ENCODE measurements around the gene CUTA. TPM values are rescaled to one million over a fixed set of nuclear protein-coding genes. Genes with fewer than 3 reads are reported as not detected.

The CUTA gene
- total and polyA plus RNA-seq, 2 experiments from 2014 or later = 207 to 421 TPM

DNA sequence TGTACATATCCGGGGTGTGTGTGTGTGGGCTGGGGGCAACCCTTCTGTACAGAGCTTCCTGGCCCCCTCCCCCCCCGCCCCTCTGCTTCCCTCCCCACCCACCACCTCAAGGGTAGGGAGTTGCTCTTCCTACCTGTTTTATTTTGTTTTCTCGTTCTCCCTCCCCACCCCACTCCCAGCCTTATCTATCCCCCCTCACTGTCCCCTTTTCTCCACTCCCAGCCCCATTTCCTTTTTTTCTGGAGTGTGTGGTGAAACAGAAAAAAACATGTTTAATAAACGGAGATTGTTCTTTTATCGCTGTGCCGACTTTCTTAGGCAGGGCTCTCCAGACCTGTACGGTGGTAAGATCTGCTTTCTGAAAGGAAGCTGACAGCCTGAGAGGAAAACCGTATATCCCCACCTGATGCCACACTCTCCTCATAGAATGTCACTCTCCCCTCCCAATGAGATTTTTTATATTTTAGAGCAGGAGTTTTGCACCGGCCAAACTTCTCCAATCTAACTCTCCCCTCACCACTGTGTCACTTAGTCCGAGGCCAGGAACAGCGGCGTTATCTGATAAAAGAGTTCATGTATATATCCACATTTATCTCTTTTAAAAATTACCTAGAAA, 35.6 kb upstream of the CUTA start:
- peak overlapping the region; percentile 90 for H3K4me2 ChIP-seq
- Mint-ChIP-seq H3K9me3 (peaks cover 7% of the 10 kb centered on the region; the same call in 2 of the 3 replicates), H3K36me3 (ENCODE audit: low read depth) (peaks cover 68% of the 10 kb centered on the region), H3K27me3 (ENCODE audit: insufficient read depth, low read depth, poor library complexity) (peaks cover 23% of the 10 kb centered on the region), H3K4me1 (peaks cover 22% of the 10 kb centered on the region), H3K27ac (peak overlapping the region; percentile 63), H3K4me3 (peak overlapping the region; percentile 97)
- H3F3A ChIP-seq (replicated peaks; ENCODE audit: low read depth) = peaks cover 13% of the 10 kb centered on the region
- peak overlapping the region; percentile 81 for H3K4me3 ChIP-seq
- H2AFZ ChIP-seq = no peak overlapping the region
- no peaks in the 10 kb centered on the region; the same call in 1 of the 2 replicates for H4K20me1 ChIP-seq (replicated peaks; ENCODE audit: insufficient read depth)
- no peak for TF ChIP-seq STAT1 (IDR thresholded peaks at IDR 0.05; ENCODE audit: unreplicated experiment)
- TF ChIP-seq NANOG (IDR thresholded peaks at IDR 0.05; ENCODE audit: borderline replicate concordance) = no peak
- TF ChIP-seq ZNF114 (CRISPR knock-in tag; IDR thresholded peaks at IDR 0.05) = no peak
- TF ChIP-seq, protein P1, sequence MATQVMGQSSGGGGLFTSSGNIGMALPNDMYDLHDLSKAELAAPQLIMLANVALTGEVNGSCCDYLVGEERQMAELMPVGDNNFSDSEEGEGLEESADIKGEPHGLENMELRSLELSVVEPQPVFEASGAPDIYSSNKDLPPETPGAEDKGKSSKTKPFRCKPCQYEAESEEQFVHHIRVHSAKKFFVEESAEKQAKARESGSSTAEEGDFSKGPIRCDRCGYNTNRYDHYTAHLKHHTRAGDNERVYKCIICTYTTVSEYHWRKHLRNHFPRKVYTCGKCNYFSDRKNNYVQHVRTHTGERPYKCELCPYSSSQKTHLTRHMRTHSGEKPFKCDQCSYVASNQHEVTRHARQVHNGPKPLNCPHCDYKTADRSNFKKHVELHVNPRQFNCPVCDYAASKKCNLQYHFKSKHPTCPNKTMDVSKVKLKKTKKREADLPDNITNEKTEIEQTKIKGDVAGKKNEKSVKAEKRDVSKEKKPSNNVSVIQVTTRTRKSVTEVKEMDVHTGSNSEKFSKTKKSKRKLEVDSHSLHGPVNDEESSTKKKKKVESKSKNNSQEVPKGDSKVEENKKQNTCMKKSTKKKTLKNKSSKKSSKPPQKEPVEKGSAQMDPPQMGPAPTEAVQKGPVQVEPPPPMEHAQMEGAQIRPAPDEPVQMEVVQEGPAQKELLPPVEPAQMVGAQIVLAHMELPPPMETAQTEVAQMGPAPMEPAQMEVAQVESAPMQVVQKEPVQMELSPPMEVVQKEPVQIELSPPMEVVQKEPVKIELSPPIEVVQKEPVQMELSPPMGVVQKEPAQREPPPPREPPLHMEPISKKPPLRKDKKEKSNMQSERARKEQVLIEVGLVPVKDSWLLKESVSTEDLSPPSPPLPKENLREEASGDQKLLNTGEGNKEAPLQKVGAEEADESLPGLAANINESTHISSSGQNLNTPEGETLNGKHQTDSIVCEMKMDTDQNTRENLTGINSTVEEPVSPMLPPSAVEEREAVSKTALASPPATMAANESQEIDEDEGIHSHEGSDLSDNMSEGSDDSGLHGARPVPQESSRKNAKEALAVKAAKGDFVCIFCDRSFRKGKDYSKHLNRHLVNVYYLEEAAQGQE (IDR thresholded peaks at IDR 0.05; ENCODE audit: unreplicated experiment) = no peak
- no peak for TF ChIP-seq EZH2phosphoT487 (IDR thresholded peaks at IDR 0.05; ENCODE audit: unreplicated experiment)
- TF ChIP-seq, protein P2, sequence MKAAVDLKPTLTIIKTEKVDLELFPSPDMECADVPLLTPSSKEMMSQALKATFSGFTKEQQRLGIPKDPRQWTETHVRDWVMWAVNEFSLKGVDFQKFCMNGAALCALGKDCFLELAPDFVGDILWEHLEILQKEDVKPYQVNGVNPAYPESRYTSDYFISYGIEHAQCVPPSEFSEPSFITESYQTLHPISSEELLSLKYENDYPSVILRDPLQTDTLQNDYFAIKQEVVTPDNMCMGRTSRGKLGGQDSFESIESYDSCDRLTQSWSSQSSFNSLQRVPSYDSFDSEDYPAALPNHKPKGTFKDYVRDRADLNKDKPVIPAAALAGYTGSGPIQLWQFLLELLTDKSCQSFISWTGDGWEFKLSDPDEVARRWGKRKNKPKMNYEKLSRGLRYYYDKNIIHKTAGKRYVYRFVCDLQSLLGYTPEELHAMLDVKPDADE (IDR thresholded peaks at IDR 0.05) = no peak
- no peak for TF ChIP-seq JUNB (IDR thresholded peaks at IDR 0.05; ENCODE audit: unreplicated experiment)
- TF ChIP-seq EZH2 (IDR thresholded peaks at IDR 0.05; ENCODE audit: low read depth, unreplicated experiment) = no peak
- TF ChIP-seq, protein P3, sequence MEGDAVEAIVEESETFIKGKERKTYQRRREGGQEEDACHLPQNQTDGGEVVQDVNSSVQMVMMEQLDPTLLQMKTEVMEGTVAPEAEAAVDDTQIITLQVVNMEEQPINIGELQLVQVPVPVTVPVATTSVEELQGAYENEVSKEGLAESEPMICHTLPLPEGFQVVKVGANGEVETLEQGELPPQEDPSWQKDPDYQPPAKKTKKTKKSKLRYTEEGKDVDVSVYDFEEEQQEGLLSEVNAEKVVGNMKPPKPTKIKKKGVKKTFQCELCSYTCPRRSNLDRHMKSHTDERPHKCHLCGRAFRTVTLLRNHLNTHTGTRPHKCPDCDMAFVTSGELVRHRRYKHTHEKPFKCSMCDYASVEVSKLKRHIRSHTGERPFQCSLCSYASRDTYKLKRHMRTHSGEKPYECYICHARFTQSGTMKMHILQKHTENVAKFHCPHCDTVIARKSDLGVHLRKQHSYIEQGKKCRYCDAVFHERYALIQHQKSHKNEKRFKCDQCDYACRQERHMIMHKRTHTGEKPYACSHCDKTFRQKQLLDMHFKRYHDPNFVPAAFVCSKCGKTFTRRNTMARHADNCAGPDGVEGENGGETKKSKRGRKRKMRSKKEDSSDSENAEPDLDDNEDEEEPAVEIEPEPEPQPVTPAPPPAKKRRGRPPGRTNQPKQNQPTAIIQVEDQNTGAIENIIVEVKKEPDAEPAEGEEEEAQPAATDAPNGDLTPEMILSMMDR (conservative IDR thresholded peaks at IDR 0.05; ENCODE audit: low read depth in 2 of 2) = no peak
- TF ChIP-seq, protein P4, sequence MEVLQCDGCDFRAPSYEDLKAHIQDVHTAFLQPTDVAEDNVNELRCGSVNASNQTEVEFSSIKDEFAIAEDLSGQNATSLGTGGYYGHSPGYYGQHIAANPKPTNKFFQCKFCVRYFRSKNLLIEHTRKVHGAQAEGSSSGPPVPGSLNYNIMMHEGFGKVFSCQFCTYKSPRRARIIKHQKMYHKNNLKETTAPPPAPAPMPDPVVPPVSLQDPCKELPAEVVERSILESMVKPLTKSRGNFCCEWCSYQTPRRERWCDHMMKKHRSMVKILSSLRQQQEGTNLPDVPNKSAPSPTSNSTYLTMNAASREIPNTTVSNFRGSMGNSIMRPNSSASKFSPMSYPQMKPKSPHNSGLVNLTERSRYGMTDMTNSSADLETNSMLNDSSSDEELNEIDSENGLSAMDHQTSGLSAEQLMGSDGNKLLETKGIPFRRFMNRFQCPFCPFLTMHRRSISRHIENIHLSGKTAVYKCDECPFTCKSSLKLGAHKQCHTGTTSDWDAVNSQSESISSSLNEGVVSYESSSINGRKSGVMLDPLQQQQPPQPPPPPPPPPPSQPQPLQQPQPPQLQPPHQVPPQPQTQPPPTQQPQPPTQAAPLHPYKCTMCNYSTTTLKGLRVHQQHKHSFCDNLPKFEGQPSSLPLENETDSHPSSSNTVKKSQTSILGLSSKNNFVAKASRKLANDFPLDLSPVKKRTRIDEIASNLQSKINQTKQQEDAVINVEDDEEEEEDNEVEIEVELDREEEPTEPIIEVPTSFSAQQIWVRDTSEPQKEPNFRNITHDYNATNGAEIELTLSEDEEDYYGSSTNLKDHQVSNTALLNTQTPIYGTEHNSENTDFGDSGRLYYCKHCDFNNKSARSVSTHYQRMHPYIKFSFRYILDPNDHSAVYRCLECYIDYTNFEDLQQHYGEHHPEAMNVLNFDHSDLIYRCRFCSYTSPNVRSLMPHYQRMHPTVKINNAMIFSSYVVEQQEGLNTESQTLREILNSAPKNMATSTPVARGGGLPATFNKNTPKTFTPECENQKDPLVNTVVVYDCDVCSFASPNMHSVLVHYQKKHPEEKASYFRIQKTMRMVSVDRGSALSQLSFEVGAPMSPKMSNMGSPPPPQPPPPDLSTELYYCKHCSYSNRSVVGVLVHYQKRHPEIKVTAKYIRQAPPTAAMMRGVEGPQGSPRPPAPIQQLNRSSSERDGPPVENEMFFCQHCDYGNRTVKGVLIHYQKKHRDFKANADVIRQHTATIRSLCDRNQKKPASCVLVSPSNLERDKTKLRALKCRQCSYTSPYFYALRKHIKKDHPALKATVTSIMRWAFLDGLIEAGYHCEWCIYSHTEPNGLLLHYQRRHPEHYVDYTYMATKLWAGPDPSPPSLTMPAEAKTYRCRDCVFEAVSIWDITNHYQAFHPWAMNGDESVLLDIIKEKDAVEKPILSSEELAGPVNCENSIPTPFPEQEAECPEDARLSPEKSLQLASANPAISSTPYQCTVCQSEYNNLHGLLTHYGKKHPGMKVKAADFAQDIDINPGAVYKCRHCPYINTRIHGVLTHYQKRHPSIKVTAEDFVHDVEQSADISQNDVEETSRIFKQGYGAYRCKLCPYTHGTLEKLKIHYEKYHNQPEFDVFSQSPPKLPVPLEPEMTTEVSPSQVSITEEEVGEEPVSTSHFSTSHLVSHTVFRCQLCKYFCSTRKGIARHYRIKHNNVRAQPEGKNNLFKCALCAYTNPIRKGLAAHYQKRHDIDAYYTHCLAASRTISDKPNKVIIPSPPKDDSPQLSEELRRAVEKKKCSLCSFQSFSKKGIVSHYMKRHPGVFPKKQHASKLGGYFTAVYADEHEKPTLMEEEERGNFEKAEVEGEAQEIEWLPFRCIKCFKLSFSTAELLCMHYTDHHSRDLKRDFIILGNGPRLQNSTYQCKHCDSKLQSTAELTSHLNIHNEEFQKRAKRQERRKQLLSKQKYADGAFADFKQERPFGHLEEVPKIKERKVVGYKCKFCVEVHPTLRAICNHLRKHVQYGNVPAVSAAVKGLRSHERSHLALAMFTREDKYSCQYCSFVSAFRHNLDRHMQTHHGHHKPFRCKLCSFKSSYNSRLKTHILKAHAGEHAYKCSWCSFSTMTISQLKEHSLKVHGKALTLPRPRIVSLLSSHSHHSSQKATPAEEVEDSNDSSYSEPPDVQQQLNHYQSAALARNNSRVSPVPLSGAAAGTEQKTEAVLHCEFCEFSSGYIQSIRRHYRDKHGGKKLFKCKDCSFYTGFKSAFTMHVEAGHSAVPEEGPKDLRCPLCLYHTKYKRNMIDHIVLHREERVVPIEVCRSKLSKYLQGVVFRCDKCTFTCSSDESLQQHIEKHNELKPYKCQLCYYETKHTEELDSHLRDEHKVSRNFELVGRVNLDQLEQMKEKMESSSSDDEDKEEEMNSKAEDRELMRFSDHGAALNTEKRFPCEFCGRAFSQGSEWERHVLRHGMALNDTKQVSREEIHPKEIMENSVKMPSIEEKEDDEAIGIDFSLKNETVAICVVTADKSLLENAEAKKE (CRISPR knock-in tag; IDR thresholded peaks at IDR 0.05) = no peak
- H3K4me1 ChIP-seq (ENCODE audit: insufficient read depth) = peaks cover 4% of the 10 kb centered on the region; the same call in 1 of the 2 replicates
- ATAC-seq (no peak), DNase-seq (ENCODE audit: low spot score) (no peak)
- no peaks in the 10 kb centered on the region for H3K9me2 ChIP-seq (ENCODE audit: insufficient read depth)
- H3K27me3 ChIP-seq (ENCODE audit: insufficient read depth) = no peaks in the 10 kb centered on the region
- H3K27ac ChIP-seq (ENCODE audit: low read depth) = peak overlapping the region; percentile 72; the same call in 1 of the 2 replicates
- H3K36me3 ChIP-seq (ENCODE audit: insufficient read depth) = peaks cover 7% of the 10 kb centered on the region; the same call in 1 of the 2 replicates
- peaks cover 14% of the 10 kb centered on the region for H3K79me2 ChIP-seq (replicated peaks; ENCODE audit: insufficient read depth)

Data from GM23338 (cell line).